Cardiac fibroblast (primary cell): ENCODE results near the gene DIABLO.

Source experiments
- DNase-seq, 2 donors: peaks; one replicate each; pipeline versions ENCODE4 v3.0.0 to v3.0.0-alpha.2; 2010; ENCODE audit warnings: low read depth in 2 of 2
- H3K4me3 ChIP-seq, 2 donors: replicated peaks in 1 of 2; 1 replicate in 1 of 2; 2 replicates in 1 of 2; pipeline ENCODE4 v1.5.1; 2011; ENCODE audit warnings: low read depth in 2 of 2, low read length in 2 of 2, mild to moderate bottlenecking in 2 of 2, moderate library complexity in 1 of 2
- CTCF ChIP-seq: IDR thresholded peaks from one replicate; pipeline ENCODE4 v1.5.1; 2011; ENCODE audit warnings: low read depth, mild to moderate bottlenecking, low read length, inconsistent platforms

The DIABLO gene

GRCh38 chr12:122162976-122163375 is 62.9 kb downstream of the DIABLO start:
- no peak overlapping the region for H3K4me3 ChIP-seq
- no peak for TF ChIP-seq CTCF

GRCh38 chr12:122161682-122162081 is 64.2 kb downstream of the DIABLO start:
- no peak for DNase-seq
- no peak overlapping the region for H3K4me3 ChIP-seq
- TF ChIP-seq CTCF = no peak

More at GRCh38 chr12:122162976-122163375, 62.9 kb downstream of the DIABLO start:
- DNase-seq = no peak

- TF ChIP-seq CTCF = no peak
- H3K4me3 ChIP-seq = no peak overlapping the region
- no peak for DNase-seq
These were observed 65.1 kb downstream of the DIABLO start for GRCh38 chr12:122160761-122161160.

GRCh38 chr12:122159882-122160281 is 66.0 kb downstream of the DIABLO start:
- TF ChIP-seq CTCF = no peak
- no peak overlapping the region for H3K4me3 ChIP-seq
- no peak for DNase-seq

GRCh38 chr12:122158700-122159285 is 67.1 kb downstream of the DIABLO start:
- no peak for TF ChIP-seq CTCF
- H3K4me3 ChIP-seq = no peak overlapping the region
- no peak for DNase-seq
